CD4-positive, alpha-beta T cell treated with Interleukin-4 for 4 hours (primary cell): ENCODE results near the gene LINC00305.

Source experiments
- DNase-seq: peaks from one replicate; pipeline ENCODE4 v3.0.0-alpha.2; 2020

The LINC00305 gene

GRCh38 chr18:64148988-64149387 is at the start of gene LINC00305:
LINC00305 (minus strand) TSS chr18:64149088.
- DNase-seq: no peak

DNA sequence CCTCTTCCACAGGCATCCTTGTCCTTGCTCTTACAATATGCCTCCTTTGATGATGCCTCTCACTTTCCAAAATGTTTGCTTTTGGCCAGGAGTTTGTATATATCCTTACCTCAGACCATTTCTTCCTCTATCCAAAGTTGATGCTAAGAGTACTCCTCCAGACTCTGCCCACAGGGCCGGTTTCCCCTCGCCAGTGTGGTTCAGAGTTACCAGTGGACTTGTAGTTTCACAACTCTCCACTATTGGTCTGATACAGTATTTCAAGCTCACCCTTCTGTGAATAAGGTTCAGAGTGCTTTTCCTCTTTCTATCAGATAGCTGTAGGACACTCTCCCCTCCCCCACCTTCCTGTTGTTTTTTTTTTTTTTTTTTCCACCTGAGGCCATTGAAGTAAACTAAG is 42.2 kb upstream of the LINC00305 start:
- DNase-seq: no peak

DNA sequence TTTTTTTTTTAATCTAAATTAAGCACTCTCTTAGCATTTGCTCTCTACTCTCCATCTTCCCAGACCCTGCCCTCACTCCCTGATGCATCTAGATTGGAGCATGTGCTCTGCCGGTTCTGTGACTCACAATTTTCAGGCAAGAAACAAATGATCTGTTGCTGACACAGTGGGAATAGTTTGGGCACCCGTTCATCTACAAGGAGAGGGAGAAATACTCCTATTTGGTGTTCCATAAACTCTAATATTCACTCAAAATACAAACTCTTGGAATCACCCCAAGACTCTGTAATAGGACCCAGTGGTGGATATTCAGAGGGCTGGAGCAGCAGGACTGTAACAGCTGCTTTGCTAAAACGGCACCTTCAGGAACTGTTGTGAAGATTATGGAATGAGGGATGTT is 37.1 kb upstream of the LINC00305 start:
- no peak for DNase-seq

DNA sequence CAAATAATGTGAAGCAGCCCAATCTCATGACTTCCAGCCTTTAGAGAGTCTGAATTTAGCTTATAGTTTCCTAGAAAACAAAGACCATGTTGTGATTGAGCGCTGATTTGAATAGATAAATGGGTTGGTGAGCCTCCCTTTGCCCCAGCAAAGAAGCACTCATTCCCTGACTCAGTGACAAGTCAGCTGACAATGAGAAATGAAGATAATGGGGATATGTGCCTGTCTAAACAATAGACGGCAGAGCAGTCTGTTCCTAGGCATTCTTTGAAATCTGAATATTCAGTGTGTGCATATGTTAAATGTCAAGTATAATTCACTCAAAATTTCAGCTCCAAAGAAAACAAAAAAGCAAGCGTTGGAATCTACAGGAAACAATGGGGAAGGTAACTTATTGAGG is 34.8 kb upstream of the LINC00305 start:
- DNase-seq: no peak

DNA sequence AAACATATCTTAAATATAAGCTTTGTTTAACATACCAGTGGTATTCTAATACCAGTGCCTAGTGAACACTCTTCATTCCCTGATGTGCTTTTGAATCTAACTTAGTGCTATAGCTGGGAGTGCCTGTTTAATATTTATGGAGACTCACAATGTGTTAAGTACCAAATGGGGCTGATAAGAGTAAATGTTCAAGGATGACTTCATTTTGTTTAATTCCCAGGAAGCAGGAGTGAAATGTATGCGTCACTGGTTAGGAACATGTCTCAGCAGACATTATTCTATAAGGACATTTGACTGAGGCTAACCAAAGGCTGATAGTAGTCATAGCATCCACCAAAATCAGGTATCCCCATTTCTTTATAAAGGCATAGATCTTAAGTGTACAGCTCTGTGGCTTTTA is 31.7 kb upstream of the LINC00305 start:
- DNase-seq: no peak

DNA sequence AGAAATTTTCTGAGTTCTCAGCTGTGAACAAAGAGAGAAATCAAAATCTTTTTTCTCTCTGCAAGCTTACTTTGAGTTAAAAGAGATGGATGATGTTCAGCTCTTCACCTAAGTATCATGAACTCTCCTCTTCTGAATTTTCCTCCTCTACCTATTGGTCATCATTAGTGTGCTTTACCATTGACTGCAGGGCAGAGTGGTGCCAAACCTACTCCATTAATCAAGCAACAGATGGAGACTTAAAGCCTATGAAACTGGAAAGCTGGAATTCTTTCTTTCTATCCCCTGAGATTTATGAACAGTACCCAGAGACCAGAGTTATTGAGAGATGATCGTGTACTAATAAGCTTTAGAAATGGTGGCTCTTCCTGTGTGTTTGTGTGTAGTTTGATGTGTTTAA is 31.3 kb upstream of the LINC00305 start:
- DNase-seq: no peak

DNA sequence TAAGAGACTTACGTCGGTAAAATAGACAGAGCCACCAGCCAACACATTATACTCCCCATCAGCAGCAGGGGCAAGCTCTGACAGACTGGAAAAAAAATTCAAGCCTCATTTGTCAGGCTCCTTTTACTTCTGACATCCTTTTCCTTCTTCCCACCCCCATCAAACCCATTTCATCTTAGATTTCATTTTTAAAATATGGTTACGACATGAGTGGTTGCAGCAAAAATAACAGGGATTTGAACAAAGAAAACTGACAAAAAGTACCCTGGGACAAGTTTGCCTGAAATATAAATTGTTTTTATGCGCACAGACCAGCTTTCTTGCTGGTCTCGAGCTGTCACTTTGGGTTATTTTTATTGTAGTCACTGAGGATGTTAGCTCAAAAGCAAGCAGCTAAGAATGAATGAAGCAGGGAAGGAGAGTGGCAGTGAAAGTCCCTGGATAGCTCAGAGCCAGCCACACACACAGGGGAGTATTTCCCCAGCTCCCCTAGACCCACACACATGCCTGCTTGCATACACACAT is 30.7 kb upstream of the LINC00305 start:
- DNase-seq: no peak

- DNase-seq: no peak
Measured at GRCh38 chr18:64178860-64179259, 30.0 kb upstream of the LINC00305 start.

DNA sequence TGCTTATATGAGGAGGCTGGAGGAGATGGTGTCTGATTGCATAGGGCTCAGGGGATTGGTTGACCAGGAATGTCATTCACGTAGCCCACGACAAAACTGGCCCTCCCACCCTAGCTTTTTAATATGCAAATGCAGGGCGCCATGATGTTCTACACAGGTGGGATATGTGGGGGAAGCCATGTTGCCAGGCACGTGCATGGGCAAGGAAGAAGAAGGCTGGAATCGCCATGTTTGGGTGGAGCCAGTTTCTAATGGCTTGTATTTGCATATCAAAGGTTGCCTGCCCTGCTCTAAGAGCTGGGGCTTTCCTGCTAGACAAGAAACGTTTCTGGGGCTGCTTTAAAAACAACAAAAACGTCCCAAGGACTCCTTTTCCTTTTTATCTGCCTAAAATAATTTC is 26.5 kb upstream of the LINC00305 start:
- no peak for DNase-seq

GRCh38 chr18:64171576-64171975 is 22.7 kb upstream of the LINC00305 start:
- no peak for DNase-seq

DNA sequence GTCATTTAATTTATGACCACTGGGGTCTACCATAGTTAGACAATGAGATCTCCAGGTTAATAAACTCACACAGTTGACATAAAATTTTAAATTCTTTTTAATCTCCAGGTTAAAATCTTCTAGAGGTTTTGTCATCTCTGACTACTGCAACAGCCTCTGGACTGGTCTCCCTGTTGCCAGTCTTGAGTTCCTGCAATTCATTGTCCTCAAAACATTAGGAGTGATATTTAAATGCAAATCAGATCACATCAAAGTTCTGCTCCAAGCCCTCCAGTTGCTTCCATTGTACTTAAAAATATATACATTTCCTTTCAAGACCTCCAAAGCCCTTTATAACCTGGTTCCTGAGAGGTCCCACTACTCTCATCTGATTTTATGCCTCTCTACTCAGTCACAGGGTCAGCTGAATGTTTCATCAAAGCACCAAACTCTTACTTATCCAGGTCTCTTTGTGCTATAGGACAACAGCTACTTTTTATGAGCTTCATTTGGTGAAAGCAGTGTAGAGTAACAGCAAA is 18.6 kb upstream of the LINC00305 start:
- no peak for DNase-seq

DNA sequence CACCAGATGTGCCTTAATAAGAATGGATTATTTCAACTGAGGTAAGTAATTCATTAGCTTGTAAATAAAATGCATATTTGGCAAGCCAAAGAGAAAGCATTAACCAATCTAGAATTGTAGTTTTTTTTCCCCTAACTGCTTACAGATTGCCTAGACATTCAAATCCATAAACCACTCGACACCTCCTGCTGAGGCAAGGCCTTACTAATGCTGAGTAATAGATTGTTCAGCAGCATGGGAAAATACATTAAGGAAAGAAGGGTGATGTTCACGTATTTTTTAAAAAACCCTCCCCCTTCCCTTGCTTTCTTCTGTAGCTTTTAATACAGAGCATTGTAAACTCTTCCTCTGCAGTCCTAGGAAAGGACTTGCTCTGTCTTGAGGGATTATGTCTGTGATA is 17.0 kb upstream of the LINC00305 start:
- no peak for DNase-seq

DNA sequence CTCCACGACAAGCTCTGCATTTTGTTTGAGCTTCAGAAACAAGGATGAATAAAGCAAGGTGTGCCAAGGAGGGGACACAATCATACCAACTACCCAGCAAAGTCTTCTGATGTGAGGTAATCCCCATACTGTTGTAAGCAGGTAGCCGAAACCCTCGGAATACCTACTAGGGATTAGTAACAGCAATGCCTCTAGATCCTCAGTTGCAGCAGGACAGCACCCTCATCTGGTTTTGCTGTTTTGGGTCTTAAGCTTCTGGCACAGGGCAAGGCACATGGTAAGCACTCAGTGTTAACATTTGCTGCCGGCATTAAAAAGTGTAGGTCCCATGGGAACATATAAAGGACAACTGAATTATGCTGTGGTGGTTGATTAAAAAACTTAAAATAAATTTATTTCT is 16.0 kb upstream of the LINC00305 start:
- no peak for DNase-seq

DNA sequence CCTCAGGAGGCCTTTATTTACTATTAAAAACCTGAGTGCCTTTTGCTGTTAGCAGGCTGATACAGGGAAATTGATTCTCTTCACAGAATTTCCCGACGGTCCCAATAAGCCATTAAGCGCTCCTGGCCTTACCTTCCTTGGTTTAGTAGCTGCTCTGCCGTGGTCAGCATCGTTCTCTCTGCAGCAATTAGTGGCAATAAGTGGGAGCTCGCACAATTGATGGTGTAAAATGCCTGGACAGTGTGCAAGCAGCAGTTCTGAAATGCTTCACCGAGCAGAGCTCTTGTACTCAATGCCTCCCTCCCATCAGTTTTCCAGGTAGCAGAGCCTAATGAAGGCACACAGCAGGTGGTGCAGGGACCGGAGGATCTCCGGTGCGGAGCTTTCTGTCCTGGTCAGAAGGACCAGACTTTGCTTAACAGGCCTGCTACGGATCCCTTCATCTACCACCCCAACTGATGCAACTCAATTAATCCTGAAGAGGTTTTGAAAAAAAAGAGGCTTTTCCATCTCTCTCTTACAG is 1.1 kb upstream of the LINC00305 start:
- no peak for DNase-seq

DNA sequence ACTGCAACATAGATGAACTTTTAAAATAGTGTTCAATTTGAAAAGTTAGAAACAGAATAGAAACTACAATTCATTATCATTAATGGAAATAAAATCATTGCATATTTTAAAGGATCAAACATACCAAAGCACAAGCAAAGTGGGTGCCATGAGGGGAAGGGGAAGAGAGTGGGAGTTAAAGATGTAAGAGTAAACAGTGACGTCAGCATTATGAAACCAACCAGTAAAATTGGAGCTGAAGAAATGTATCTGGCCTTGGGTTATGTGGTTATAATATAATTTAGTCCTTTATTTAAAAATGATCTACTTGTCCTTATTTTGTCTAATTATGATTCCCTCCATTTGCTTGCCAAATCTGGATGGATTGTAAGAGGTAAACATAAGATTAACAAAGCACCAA is 6.0 kb downstream of the LINC00305 start:
- no peak for DNase-seq

- no peak for DNase-seq
Measured at GRCh38 chr18:64137914-64138313, 11.0 kb downstream of the LINC00305 start.

DNA sequence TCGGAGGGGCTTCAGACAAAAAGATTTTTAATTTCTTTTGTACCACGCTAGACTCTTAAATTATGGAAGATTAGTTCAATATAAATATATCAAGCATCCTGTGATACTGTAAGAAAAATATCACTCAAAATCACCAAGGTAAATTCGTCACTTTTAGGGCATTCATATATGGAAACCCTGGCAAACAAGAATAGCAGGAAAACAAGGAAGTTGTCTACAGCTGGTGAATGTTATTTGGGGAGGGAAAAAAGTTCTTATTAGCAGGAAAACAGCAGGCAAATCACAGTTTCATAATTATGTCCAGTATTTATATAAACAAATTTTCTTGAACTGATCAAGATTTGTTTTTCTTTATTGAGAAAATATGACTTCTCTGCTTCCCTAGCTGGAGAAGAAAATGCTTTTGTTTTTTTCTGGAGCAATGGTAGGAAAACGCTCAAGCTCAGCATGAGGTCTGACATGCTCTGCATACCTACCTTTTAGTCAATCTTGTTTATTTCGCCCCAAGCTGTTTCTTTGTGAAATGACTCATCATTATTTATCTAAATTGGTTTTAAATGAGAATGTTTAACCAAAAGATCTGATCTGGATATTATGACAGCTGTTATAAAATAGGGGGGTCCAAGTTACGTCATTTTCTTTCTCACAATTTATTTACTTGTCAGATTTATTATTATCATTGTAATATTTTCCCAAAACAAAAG is 14.7 kb downstream of the LINC00305 start:
- no peak for DNase-seq

DNA sequence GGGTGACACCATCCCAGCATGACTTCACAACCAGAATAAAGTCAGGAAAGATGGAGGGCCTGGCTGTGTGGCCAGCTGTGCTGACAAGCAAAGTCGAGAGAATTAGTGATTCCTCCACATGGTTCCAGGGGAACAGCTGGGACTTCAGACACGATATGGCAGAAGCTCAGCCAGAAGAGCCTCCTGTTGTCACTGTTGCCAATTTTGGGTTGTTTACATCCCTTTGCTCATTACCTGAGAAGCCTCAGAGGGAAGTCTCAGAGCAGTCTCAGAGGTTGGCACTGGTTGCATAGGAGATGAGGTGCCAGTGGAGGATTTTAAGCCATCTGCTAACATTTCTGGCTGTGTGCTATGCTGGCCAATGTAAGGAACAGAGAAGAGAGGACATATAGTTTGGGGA is 16.0 kb downstream of the LINC00305 start:
- DNase-seq: no peak

GRCh38 chr18:64131314-64131713 is 17.6 kb downstream of the LINC00305 start:
- DNase-seq: no peak

DNA sequence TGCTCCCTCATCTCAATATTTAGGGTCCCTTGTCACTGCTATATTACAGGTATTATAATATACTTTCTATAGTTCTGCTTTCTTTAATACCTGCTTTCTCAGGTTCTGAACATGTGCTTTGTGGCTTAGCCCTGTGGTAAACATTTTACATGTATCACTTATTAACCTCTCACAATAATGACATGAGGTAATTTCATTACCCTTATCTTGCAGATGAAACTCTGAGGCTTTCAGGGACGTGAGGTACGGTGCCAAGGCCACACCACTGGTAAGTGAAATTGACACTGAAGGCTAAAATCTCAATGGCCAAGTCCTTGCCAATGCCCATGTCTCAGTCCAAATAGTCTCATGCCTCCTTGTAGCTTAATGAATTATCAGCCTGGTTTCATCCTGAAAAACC is 21.7 kb downstream of the LINC00305 start:
- DNase-seq: no peak

- DNase-seq: no peak
Measured at GRCh38 chr18:64119916-64120315, 29.0 kb downstream of the LINC00305 start.

DNA sequence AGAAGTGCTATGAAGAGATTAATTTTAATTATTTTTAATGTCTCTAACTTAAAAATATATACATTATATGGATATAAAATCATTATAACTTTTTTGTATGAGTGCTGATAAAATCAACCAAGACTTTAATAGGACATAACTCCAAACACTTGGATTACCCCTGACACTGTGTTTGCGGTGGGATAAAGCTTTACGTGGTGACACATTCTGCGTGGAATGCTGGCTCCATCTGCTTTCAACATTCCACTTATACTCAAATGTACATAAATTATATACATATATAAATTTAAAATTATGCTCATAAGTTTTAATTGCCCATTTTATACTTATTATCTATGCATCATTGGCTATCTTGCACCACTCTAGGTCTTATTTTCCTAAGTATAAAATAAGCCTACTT is 30.5 kb downstream of the LINC00305 start:
- DNase-seq: no peak

DNA sequence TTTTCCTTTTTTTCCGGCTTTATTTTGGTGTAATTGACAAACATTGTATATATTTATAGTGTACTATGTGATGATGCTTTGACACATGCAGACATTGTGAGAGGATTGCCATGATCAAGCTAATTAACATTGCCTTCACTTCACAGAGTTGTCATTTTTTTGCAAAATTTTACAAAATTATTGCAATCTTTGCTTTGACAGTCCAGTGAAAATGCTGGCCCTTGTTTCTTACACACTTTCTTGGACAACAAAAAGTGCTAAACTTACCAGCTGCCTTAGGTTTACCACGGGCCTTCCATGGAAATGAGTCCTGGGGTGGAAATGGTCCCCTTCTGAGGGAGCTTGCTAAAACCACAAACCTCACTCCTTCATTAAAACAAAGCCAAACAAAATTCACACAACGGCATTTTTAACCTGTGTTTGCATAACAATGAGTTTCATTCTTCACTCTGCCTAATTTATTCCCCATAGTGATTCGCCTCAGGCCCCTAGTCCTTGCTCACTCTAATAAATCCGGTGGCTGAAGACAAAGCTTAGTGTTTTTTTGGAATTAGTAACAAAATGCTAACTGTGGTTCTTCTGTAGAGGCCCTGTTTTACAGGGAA is 32.2 kb downstream of the LINC00305 start:
- DNase-seq: no peak

DNA sequence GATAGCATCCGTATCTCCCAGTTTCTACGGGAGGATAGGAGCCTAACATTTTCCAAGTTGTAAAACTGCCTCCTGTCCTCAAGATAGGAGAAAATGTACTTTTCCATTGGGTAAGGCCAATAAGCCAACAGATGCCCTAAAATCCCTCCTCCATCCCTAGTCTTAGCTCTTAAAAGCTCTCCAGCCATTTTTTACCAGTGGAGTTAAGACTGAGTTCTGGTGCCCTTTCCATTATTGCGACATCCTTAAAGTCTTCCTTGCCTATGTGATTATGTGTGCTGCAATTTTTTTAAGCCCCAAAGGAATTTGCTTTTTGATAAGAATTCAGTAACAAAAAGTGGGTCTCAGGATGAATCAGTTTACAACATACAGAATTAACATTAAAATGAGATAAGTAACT is 33.0 kb downstream of the LINC00305 start:
- DNase-seq: no peak
